ENCODE data around the gene RUFY4.

GRCh38 chr2:218047536-218048225 is 21.4 kb upstream of the RUFY4 start:
- TF ChIP-seq CTCF (IDR thresholded peaks at IDR 0.05; ENCODE audit: insufficient read depth, low read depth, low read length) (no peak), EZH2 (IDR thresholded peaks at IDR 0.05; ENCODE audit: insufficient read depth, low read length) (no peak)

Data from astrocyte (in vitro differentiated cells and primary cell).